GM19025 (cell line): ENCODE results near the gene ENTPD8.
"Not testable (repeated sequence)": the region's sequence is repeated elsewhere in the genome, so short reads cannot be mapped to it uniquely, and the experiment has no call there.

Source experiments
- ATAC-seq: cut with Tn5 transposase; IDR thresholded peaks from one replicate; pipeline ENCODE4 v1.9.1; 2021; ENCODE audit warnings: mild to moderate bottlenecking, low read depth, moderate library complexity; ENCODE audit not compliant: unreplicated experiment

The ENTPD8 gene

DNA sequence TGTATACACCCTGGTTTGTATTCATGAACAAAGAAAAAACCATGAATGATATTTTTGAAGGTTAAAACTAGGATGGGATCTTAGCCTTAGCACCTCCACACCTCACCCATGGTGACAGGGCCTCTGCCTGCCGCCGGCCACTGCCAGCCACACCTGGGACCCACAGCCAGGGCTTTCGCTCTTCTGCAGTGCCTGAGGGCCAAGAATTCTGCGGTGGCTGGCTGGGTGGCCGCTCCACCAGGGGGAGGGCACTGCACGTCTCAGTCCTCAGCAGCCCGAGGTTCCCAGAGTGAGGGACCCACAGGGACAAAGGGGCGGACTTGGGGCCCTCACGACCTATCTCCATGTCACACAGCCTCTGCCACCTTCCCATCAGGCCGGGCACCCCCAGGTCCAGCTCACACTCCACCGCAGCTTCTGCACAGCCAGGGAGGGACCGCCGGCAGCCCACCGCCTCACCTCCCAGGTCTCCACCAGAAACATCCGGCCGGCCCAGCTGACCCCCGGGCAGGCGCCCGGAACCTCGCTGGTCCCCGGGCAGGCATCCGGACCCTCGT, 25.1 kb downstream of the ENTPD8 start:
- ATAC-seq: no peak

- no peak for ATAC-seq
These were observed 25.7 kb downstream of the ENTPD8 start for GRCh38 chr9:137415451-137415850.

GRCh38 chr9:137412431-137412830, 28.7 kb downstream of the ENTPD8 start:
- no peak for ATAC-seq

DNA sequence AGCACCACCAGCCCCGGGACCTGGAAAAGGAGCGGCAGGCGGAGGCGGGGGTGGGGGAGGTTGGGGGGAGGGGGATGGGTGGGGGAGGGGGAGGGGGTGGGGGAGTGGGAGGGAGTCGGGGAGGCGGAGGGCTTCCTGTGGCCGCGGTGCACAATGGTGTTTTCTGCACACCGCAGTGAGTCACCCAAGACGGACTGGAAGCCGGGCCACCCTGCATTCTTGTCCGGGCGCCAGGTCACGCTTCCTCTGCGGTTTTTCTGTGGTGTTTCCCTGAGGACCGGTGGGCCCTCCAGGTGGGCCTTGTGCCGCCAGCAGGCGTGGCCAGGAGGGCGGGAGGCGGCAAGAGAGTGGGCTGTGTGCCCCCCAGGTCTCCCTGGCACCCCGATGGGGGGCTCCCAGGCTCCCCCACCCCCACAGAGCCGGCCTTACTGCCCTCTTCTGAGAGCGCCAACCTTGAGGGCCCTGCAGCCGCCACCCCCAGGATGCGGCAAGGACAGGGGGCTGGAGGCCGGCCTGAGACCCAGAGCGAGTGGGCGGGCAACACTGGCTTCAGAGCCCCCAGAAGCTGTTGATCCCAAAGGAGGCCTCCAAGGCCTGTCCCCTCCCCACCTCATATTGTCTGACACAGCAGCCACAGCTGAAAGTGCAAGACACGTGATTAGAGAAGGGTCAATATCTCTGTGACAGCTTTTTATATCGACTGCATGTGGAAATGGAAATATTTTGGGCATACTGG, 29.3 kb downstream of the ENTPD8 start:
- no peak for ATAC-seq

DNA sequence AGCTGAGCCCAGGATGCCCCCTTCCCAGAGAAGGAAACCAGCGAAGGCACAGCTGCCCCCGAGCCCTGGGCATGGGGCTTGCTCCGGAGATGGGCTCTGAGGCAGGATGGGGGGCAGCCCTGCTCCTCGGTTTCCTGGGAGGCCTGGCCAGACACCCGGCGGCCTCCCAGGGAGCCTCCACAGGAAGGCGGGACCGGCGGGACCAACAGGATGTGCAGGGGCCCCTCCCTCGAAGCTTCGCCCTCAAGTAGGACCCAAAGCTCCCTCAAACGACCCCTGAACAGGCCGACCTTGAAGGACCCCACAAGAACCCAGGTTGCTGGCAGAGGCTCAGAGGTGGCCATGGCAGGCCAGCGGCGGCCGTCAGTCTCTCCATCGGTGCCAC, 29.9 kb downstream of the ENTPD8 start:
- ATAC-seq: no peak

GRCh38 chr9:137410891-137411249, 30.3 kb downstream of the ENTPD8 start:
- ATAC-seq: no peak

DNA sequence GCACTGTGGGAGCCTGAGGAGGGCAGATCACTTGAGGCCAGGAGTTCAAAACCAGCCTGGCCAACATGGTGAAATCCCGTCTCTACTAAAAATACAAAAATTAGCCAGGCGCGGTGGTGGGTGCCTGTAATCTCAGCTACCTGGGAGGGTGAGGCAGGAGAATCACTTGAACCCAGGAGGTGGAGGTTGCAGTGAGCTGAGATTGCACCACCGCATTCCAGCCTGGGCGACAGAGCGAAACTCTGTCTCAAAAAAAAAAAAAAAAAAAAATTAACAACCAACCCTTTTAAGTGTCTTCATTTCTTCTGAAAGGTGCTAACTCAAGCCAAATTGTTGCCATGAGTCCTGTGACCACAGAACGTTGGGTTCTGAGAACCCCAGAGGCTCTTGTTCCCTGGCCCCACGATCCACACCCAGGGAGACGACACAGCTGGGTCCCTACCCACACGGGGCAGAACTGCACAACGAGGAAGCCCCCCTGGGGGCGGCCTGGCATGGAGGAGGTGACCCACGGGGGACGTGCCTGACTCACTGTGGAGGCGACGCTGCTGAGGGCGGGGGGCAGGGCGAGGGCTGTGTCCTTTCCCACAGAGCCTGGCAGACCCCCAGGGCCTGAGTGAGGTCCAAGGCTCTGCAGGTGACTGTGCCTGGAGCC, 30.8 kb downstream of the ENTPD8 start:
- not testable (repeated sequence) for ATAC-seq

GRCh38 chr9:137409515-137409914, 31.6 kb downstream of the ENTPD8 start:
- no peak for ATAC-seq

- ATAC-seq: no peak
These were observed 32.3 kb downstream of the ENTPD8 start for GRCh38 chr9:137408651-137409405.

DNA sequence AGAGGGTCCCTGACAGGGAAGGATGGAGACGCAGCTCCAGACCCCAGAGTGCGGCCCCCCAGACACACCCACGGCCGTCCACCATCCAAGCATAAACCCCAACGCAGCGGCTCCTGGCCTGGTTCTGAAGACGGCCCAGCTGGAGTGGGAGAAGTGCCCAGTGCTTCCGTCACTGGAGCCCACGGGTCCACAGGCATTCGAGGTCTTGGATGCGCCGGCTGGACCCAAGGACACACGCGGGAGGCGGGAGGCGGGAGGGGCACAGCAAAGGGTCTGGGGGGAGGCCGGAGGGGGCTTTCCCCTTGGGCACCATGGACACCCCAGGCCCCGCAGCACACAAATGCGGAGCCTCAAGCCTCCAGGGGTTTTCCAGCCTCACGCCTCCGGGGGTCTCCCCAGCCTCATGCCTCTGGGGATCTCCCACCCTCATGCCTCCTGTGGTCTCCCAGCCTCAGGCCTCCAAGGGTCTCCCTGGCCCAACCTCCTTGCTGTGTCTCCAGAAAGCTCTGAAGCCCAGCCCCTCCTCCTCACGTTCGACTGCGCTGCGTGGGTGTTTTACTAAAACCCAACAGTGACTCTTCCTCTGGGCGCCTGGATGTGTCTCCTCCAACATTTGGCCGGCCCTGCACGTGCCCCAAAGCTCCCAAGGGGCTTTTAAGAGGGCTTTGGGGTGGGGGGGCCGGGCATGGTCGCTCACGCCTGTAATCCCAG, 33.4 kb downstream of the ENTPD8 start:
- ATAC-seq: no peak

DNA sequence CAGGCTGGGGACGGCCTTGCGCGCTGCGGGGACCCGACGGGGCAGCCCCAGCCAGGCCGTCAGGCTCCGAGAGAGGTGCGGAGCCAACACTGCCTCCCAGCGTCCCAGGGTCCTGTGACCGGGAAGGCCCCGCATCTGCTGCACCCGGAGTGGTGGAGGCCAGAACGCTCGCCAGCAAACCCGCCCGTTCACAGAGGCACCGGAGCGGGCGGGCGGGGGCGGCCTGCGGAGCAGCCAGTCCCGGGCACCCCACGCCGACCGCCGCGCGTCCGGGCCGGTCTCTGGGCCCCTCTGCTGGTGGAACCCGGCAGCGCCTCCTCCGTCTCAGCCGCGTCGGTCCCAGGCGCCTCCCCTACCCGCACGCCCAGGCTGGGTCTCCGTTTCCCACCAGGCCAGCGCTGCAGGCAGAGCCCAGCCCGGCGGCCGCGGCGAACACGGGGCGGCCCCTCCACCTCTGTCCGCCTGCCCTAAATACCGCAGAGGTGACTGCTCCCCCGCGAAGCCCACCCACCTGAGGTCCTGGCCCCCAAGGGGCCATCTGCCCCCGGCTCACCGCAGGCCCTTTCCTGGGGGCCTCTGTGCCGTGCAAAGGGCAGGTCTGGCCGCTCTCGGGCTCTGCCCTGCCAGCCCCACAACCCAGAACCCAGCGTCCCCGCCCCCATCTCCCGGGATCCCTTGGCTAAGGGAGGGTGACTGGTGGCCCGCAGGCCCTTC, 34.1 kb downstream of the ENTPD8 start:
- ATAC-seq: no peak

GRCh38 chr9:137406085-137406760, 34.9 kb downstream of the ENTPD8 start:
- ATAC-seq: no peak

- ATAC-seq: no peak
These were observed 35.5 kb downstream of the ENTPD8 start for GRCh38 chr9:137405677-137406081.

- ATAC-seq: no peak
These were observed 36.1 kb downstream of the ENTPD8 start for GRCh38 chr9:137404961-137405567.

DNA sequence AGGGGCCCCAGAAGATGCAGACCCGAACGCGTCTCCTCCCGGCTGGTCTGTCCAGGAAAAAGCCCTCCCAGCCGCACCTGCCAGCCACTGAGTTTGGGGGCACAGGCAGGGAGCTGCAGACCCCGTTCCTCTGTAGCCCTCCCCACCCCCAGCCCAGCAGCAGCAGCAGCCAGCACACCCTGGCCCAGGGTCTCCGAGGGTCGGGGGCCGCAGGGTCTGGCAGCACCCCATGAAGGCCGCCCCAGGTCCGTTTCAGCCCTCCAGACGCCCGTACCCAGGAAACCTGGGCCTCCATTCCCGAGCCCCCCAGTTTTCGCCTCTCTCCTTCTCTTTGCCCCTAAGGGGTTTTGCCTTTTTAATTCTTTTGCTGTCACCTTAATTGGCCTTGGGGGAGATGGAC, 37.9 kb downstream of the ENTPD8 start:
- ATAC-seq: no peak

- ATAC-seq: no peak
These were observed 38.4 kb downstream of the ENTPD8 start for GRCh38 chr9:137402746-137403145.

GRCh38 chr9:137398561-137399468, 42.3 kb downstream of the ENTPD8 start:
- ATAC-seq: no peak
